ENCODE measurements around the gene AGXT.

AGXT gene

DNA sequence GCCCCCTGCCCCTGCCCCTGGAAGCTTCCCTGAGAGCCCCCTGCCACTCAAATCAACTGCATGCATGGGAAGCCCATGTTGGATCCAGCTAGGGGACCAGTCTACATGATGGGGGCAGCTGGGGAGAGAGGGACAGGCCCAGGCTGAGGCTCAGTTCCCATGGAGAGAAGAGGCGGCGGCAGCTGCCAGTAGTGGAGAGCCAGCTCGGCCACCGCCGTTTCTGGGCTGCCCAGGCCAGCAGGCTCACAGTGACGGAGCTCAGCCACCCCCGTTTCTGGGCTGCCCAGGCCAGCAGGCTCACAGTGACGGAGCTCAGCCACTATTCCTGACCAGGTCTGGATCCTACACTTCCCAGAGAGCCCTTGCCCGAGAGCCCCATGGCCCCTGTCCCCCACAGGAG, 23.7 kb downstream of the AGXT start:
- TF ChIP-seq, protein P1, sequence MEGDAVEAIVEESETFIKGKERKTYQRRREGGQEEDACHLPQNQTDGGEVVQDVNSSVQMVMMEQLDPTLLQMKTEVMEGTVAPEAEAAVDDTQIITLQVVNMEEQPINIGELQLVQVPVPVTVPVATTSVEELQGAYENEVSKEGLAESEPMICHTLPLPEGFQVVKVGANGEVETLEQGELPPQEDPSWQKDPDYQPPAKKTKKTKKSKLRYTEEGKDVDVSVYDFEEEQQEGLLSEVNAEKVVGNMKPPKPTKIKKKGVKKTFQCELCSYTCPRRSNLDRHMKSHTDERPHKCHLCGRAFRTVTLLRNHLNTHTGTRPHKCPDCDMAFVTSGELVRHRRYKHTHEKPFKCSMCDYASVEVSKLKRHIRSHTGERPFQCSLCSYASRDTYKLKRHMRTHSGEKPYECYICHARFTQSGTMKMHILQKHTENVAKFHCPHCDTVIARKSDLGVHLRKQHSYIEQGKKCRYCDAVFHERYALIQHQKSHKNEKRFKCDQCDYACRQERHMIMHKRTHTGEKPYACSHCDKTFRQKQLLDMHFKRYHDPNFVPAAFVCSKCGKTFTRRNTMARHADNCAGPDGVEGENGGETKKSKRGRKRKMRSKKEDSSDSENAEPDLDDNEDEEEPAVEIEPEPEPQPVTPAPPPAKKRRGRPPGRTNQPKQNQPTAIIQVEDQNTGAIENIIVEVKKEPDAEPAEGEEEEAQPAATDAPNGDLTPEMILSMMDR (IDR thresholded peaks at IDR 0.05; ENCODE audit: poor library complexity, severe bottlenecking): no peak
- Histone ChIP-seq H3K27ac (ENCODE audit: poor library complexity, severe bottlenecking) (no peak overlapping the region), H3K27me3 (ENCODE audit: insufficient read depth, poor library complexity, severe bottlenecking) (no peaks in the 10 kb centered on the region), H3K36me3 (ENCODE audit: low read depth) (no peaks in the 10 kb centered on the region), H3K9me3 (ENCODE audit: severe bottlenecking) (no peaks in the 10 kb centered on the region), H3K4me3 (ENCODE audit: severe bottlenecking) (no peak overlapping the region), H3K4me1 (ENCODE audit: insufficient read depth, poor library complexity, severe bottlenecking) (no peaks in the 10 kb centered on the region)
- DNase-seq (ENCODE audit: low spot score) (no peak), ATAC-seq (ENCODE audit: low read depth) (no peak)

DNA sequence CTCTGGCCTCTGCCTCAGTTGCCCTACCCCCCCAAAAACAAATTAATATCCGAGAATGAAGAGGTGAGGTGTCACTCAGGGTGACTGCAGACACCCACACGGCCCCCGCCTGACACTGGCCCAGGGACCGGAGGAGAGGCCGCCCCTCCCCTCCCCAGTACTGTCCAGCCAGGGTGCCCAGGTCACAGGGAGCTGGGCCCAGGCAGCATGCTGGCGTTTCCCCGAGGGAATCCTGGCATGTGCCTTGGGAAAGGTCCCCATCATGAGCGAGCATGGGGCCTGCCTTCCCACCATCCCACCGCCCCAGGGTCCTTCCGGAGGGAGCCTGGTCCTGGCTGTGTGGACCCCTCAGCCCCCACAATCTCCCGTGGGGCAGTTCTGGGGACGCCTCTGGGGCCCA, 24.3 kb downstream of the AGXT start:
- ATAC-seq (ENCODE audit: low read depth) (no peak), DNase-seq (ENCODE audit: low spot score) (no peak)
- H3K27me3 ChIP-seq (ENCODE audit: insufficient read depth, poor library complexity, severe bottlenecking): no peaks in the 10 kb centered on the region
- no peaks in the 10 kb centered on the region for H3K4me1 ChIP-seq (ENCODE audit: insufficient read depth, poor library complexity, severe bottlenecking)
- no peak overlapping the region for H3K4me3 ChIP-seq (ENCODE audit: severe bottlenecking)
- H3K36me3 ChIP-seq (ENCODE audit: low read depth): no peaks in the 10 kb centered on the region
- no peak overlapping the region for H3K27ac ChIP-seq (ENCODE audit: poor library complexity, severe bottlenecking)
- H3K9me3 ChIP-seq (ENCODE audit: severe bottlenecking): no peaks in the 10 kb centered on the region
- TF ChIP-seq, protein P1 (IDR thresholded peaks at IDR 0.05; ENCODE audit: poor library complexity, severe bottlenecking): no peak

DNA sequence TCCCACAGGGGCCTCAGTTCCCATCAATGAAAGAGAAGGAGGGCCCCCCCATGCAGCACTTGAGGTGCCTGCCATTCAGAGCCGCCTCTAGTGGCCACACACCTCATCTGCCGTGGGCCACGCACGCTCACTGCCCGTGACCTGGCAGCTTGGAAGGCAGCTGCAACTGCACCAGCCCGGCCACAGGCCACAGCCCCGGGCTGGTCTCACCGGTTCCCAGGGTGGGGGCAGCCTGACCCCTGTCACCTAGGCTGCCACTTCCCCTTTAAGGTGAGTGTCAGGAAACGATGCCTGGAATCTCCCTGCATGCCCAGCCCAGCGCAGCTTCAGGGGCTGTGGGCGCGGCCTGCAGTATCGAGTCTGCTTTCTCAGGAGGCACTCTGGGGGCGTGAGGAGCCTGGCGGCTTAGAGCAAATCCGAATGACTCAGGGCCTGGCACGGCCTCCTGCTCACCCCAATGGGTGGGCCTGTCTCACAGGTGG, 24.8 kb downstream of the AGXT start:
- H3K27ac ChIP-seq (ENCODE audit: poor library complexity, severe bottlenecking): no peak overlapping the region
- H3K4me3 ChIP-seq (ENCODE audit: severe bottlenecking): no peak overlapping the region
- no peaks in the 10 kb centered on the region for H3K27me3 ChIP-seq (ENCODE audit: insufficient read depth, poor library complexity, severe bottlenecking)
- H3K9me3 ChIP-seq (ENCODE audit: severe bottlenecking): no peaks in the 10 kb centered on the region
- H3K4me1 ChIP-seq (ENCODE audit: insufficient read depth, poor library complexity, severe bottlenecking): no peaks in the 10 kb centered on the region
- ATAC-seq (ENCODE audit: low read depth) (peak; percentile 52), DNase-seq (ENCODE audit: low spot score) (no peak)
- TF ChIP-seq, protein P1 (IDR thresholded peaks at IDR 0.05; ENCODE audit: poor library complexity, severe bottlenecking): no peak
- H3K36me3 ChIP-seq (ENCODE audit: low read depth): no peaks in the 10 kb centered on the region

DNA sequence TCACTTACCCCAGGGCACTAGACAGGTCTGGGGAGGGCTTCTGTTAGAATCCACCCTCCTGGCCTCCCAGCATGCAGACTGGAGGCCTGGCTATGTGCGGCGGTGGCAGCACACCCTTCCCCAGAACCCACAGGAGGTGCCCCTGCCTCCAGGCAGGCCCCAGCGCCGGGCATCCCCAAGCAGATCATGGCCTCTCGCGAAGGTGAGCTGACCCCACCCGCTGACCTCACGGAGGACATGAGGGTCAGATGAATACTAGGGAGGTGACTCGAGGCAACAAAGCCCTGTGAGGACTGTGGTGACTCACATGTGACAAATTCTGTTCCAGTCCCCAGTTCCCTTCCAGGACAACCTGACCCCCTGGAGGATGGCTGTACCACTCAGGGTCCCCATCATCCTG, 25.4 kb downstream of the AGXT start:
- ATAC-seq (ENCODE audit: low read depth): no peak

More for the DNA sequence above, 25.4 kb downstream of the AGXT start:
- no peaks in the 10 kb centered on the region for H3K27me3 ChIP-seq (ENCODE audit: insufficient read depth, poor library complexity, severe bottlenecking)
- DNase-seq (ENCODE audit: low spot score): no peak
- H3K9me3 ChIP-seq (ENCODE audit: severe bottlenecking): no peaks in the 10 kb centered on the region
- H3K4me1 ChIP-seq (ENCODE audit: insufficient read depth, poor library complexity, severe bottlenecking): no peaks in the 10 kb centered on the region
- TF ChIP-seq, protein P1 (IDR thresholded peaks at IDR 0.05; ENCODE audit: poor library complexity, severe bottlenecking): no peak
- H3K4me3 ChIP-seq (ENCODE audit: severe bottlenecking): no peak overlapping the region
- H3K36me3 ChIP-seq (ENCODE audit: low read depth): no peaks in the 10 kb centered on the region
- no peak overlapping the region for H3K27ac ChIP-seq (ENCODE audit: poor library complexity, severe bottlenecking)

Measured in RWPE2 (cell line).